HG02759 (cell line): Measurements from ENCODE around the gene ATRNL1.

Experiments
- ATAC-seq: cut with Tn5 transposase; IDR thresholded peaks from one replicate; pipeline ENCODE4 v1.9.1; 2021; ENCODE audit warnings: mild to moderate bottlenecking, moderate library complexity; ENCODE audit not compliant: unreplicated experiment

Gene ATRNL1

GRCh38 chr10:115974816-115975430 is 881.8 kb downstream of the ATRNL1 start:
- ATAC-seq: no peak

- ATAC-seq: no peak
Observed at GRCh38 chr10:115975506-115975905, 882.3 kb downstream of the ATRNL1 start.

GRCh38 chr10:115976342-115976741 is 883.2 kb downstream of the ATRNL1 start:
- ATAC-seq: no peak

GRCh38 chr10:115977855-115978254 is 884.7 kb downstream of the ATRNL1 start:
- no peak for ATAC-seq

GRCh38 chr10:115979576-115979975 is 886.4 kb downstream of the ATRNL1 start:
- no peak for ATAC-seq

- ATAC-seq: no peak
Observed at GRCh38 chr10:115980470-115980869, 887.3 kb downstream of the ATRNL1 start.

- no peak for ATAC-seq
Observed at GRCh38 chr10:115981081-115981480, 887.9 kb downstream of the ATRNL1 start.

GRCh38 chr10:115982076-115982475 is 888.9 kb downstream of the ATRNL1 start:
- no peak for ATAC-seq

GRCh38 chr10:115982526-115982925 is 889.4 kb downstream of the ATRNL1 start:
- no peak for ATAC-seq

GRCh38 chr10:115985786-115986185 is 892.6 kb downstream of the ATRNL1 start:
- ATAC-seq: no peak

- no peak for ATAC-seq
Observed at GRCh38 chr10:115988380-115988779, 895.2 kb downstream of the ATRNL1 start.

GRCh38 chr10:115989621-115990020 is 896.5 kb downstream of the ATRNL1 start:
- no peak for ATAC-seq

GRCh38 chr10:115992236-115992986 is 899.2 kb downstream of the ATRNL1 start:
- ATAC-seq: no peak

- ATAC-seq: no peak
Observed at GRCh38 chr10:115996031-115996430, 902.9 kb downstream of the ATRNL1 start.

- ATAC-seq: no peak
Observed at GRCh38 chr10:115998301-115998700, 905.1 kb downstream of the ATRNL1 start.
